Activated CD4-positive, alpha-beta T cell treated with anti-CD3 and anti-CD28 coated beads, Interleukin-2, Interleukin-6, amounts not matched to agents 100 ng/mL and 50 ng/mL, durations not matched to agents 16 hours and 8 hours (primary cell): ENCODE results near the gene SLC1A3.

Experiments
- DNase-seq: peaks from one replicate; pipeline ENCODE4 v3.0.0-alpha.2; 2020

SLC1A3 gene

DNA sequence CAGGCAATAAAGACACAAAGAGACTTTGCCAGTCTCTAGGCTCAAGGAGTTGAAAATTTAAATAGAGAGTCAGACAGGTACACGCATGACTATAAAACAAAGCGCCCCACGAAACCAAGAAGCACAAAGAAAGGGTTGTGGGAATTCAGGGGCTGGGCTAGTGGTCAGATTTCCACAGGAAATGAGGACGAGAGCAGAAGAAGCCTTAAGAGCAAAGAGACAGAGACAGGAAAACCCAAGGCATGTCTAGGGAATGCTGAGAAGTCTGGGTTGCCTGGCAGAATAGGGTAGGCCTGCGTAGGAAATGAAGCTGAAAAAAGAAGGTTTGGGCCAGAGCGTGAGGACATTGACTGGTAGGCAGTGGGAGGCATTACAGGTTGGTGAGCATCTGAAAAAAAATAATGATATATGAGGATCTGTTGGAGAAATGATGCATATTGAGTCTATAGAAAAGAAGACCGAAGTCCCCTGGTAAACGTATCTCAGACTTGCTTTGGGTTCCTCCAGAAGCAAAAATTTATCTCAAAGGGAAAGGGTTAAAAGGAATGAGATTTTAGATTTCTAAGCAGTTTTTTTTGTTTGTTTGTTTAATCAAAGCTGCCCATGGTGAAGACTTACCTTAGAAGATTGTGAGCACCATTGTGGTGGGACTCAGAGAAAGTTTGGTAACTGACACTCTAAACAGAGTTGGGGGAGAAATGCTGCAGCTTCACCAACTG lies 51.8 kb downstream of the SLC1A3 start:
- no peak for DNase-seq

GRCh38 chr5:36659411-36659810 lies 53.0 kb downstream of the SLC1A3 start:
- no peak for DNase-seq

GRCh38 chr5:36660397-36661049 lies 54.1 kb downstream of the SLC1A3 start:
- DNase-seq: no peak

DNA sequence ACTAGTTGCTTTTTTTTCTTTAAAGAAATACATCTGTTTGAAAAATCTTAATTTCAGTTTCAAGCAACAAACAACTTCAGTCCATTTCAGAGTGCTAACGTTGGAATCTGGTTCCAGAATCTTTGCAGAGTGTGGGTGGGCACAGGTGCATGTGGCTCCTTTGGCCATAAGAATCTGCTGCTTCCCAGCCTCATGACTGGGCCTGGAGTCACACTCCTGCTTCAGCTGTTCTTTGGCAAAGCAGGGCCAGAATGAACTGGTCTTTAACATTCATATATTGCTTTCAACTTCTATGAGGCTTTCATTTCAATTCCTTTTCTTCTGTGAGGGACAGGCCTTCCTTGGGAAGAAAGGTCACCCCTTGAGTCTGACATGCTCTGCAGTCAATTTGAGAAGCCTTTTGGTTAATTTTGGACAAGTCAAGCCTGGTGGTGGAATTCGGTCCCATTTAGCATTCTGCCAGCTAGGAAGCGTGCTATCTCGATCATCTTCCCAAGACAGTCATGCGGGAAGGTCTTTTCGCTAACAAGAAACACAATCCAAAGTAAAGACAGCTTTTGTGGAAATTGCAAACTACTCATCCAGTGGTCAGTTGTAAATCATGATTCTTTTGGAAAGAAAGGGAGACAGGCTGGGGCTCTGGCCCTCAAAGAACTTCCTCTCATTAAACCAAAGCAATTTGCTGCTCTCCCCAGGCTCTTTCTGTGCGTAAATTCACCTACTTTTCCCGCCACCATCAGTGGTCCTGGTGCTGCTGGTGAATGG lies 55.2 kb downstream of the SLC1A3 start:
- DNase-seq: no peak

DNA sequence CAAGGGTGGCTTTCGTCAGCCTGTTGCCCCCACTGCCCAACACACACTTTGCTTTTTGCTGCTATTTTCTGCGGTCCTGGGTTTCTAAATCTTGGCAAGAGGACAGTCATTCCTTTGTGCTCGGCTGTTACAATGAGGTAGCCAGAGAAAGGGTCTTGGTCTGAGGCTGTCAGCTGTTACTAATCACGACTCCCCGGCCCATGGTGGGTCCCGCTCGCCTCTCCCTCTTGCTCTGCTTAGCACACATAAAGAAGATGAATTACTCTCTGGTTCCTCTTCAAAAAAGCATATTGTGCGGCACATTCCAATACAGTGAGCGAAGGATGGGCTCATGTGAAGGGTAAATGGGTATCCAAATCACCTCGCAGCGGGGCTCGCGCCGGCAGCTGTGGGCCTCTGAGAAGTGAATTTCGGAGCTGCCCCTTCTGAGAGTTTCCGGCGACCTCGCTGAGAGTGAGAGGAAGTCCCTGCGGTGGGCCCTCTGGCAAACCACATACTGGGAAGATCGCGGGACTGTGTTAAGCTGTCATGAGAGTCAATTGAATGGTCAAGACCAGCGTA lies 56.0 kb downstream of the SLC1A3 start:
- no peak for DNase-seq

- no peak for DNase-seq
Observed at GRCh38 chr5:36664766-36665165, 58.4 kb downstream of the SLC1A3 start.

- no peak for DNase-seq
Observed at GRCh38 chr5:36665628-36666027, 59.2 kb downstream of the SLC1A3 start.

- DNase-seq: no peak
Observed at GRCh38 chr5:36666274-36666673, 59.9 kb downstream of the SLC1A3 start.

GRCh38 chr5:36666986-36667385 lies 60.6 kb downstream of the SLC1A3 start:
- DNase-seq: no peak

DNA sequence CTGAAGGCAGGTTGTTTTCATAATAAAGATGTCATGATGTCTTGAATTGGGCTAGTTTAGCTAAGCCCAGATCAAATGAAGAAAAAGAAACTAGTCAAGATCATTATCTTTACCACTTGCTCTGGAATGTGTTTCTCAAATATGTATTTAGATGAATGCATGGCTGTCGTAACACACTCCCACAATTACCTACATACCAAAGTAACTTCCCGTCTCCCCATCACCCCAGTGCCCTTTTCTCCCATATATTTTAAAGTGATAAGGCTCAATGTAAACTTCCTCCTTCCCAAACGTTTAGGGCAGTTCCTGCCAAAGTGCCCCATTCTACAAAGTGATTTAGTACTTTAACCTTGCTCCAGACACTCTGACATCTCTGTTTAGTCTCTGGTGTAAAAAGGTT lies 61.4 kb downstream of the SLC1A3 start:
- DNase-seq: no peak

- DNase-seq: no peak
Observed at GRCh38 chr5:36669015-36669651, 62.7 kb downstream of the SLC1A3 start.

GRCh38 chr5:36670548-36670947 lies 64.1 kb downstream of the SLC1A3 start:
- DNase-seq: no peak

GRCh38 chr5:36675282-36675681 lies 68.9 kb downstream of the SLC1A3 start:
- DNase-seq: no peak

GRCh38 chr5:36679221-36679989 lies 73.0 kb downstream of the SLC1A3 start:
- DNase-seq: no peak

DNA sequence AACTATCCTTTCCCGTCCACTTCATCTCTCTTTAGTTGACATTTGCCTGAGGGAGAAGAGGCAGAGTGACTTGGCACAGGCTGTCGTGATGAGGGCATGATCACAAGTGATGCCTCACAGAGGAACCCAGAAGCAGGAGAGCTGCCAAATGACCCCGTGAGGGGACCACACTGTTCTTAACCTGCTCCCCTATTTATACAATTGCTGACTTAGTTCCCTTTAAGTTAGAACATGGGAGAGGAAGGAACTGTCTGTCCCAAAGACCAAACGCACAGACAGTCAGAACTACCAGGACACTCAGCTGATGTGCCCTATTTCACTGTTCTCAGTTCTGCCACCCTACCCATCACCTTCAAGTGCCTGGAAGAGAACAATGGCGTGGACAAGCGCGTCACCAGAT lies 73.7 kb downstream of the SLC1A3 start:
- DNase-seq: no peak

- no peak for DNase-seq
Observed at GRCh38 chr5:36681711-36682110, 75.3 kb downstream of the SLC1A3 start.

GRCh38 chr5:36682499-36682898 lies 76.1 kb downstream of the SLC1A3 start:
- no peak for DNase-seq

DNA sequence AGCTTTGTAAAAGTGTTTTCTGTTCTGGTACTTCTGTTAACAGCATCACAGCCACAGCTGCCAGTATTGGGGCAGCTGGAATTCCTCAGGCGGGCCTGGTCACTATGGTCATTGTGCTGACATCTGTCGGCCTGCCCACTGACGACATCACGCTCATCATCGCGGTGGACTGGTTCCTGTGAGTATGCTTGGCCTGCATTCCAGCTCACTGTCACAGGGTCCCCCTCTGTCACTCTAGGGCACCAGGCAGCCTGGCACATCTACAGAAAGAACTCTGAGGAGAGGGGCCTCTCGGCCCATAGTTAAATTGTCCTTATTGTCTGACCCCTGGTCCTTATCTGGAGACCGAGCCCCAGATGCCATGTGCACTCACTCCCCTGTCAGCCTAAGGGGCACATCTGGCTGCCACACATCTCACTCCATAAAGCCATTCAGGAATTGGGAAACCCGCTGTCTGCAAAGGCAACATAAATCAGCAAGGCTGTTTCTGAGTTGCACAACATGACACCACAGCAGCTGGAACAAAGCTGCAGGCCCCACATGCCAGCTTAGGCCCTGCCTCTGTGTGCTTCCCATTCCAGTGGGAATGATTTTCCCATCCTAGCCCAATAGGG lies 77.5 kb downstream of the SLC1A3 start:
- no peak for DNase-seq

GRCh38 chr5:36685631-36686288 lies 79.4 kb downstream of the SLC1A3 start:
- DNase-seq: no peak

DNA sequence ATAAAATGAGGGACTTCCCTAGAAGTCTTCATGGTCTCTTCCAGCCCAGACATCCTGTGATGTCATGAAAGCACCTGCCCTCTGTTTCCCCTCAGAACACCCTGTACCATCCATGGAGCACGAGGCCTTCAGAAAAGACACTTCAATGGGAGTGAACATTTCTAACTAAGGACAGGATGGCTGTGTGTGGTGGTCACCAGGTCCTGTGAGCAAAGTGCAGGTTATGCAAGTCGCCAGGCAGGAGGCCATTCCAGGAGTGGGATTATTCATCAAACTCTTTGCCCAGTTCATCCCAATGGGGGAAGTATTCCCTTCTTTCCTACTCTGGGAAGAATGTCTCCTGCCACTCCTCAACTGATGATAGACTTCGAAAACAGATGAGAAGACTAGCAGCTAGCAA lies 80.5 kb downstream of the SLC1A3 start:
- DNase-seq: no peak

DNA sequence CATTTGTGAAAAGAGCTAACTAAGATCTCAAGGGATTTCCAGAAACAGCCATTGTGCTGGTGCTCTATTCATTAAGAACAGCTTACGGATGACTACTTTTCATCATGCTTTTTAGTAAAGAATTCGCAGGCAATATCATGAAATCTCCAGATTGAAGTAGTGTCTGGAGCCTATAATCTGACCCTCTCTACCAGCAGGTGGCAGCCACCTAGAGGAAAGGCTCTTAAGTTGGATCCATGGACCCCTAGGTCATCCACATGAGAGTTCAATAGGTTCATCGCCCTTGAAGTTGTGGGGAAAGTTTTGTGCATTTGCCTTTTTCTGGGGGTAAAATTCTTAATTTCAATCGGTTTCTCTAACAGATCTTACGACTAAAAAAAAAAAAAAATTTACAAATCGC lies 82.3 kb downstream of the SLC1A3 start:
- DNase-seq: peak; percentile 13
